AG04450 (cell line): ENCODE measurements around the gene MELTF. TPM values are rescaled to one million over a fixed set of nuclear protein-coding genes. Genes with fewer than 3 reads are reported as not detected.

Source experiments
- CTCF ChIA-PET: fragments of 300-600, 350-600 bp; formaldehyde crosslinking; extraction: SDS; loops from one replicate; lab custom pipeline; 2022; ENCODE audit warnings: antibody characterized with exemption, inconsistent platforms; lab: Charles Lee
- POLR2A ChIA-PET: fragments of 350-600 bp; formaldehyde crosslinking; extraction: SDS; loops from one replicate; lab custom pipeline; 2021; ENCODE audit warnings: antibody characterized with exemption, inconsistent platforms; lab: Yijun Ruan, JAX
- DNase-seq: peaks from one replicate; pipeline ENCODE4 v3.0.0-alpha.2; 2011; ENCODE audit warnings: low read depth, low spot score
- H3K27ac ChIP-seq: one replicate; pipeline ENCODE4 v1.5.1; 2012; ENCODE audit warnings: low read depth, low read length, control low read depth
- H3K27me3 ChIP-seq: one replicate; pipeline ENCODE4 v1.6.0; 2012; ENCODE audit warnings: low read length; ENCODE audit not compliant: control insufficient read depth, insufficient read depth
- H3K4me3 ChIP-seq: 2 replicates; pipeline ENCODE4 v1.5.1; 2011; ENCODE audit warnings: mild to moderate bottlenecking, low read depth, low read length, control low read depth
- H3K9me3 ChIP-seq: 2 replicates; pipeline ENCODE4 v1.5.1; 2012; ENCODE audit warnings: low read length; ENCODE audit not compliant: control insufficient read depth, insufficient read depth
- CTCF ChIP-seq: IDR thresholded peaks from 2 replicates; pipeline ENCODE4 v1.5.1; 2011; ENCODE audit warnings: low read depth, low read length, control low read depth, inconsistent platforms
- polyA plus RNA-seq: library from polyadenylated mRNA; depleted of rRNA; stranded (reverse); fragments of >200 nt; gene quantifications from 2 replicates; pipeline ENCODE4 v1.2.3, GENCODE V29; 2011

The MELTF gene
- polyA plus RNA-seq, 1 experiment, result 0.55 TPM

- H3K27me3 ChIP-seq, result no peaks in the 10 kb centered on the region
- no peak for TF ChIP-seq CTCF
- POLR2A ChIA-PET, result interaction anchor here (0.8 to 1.2 kb wide), 2 partner anchors 10 to 14 kb away, joined by 3 read pairs; no protein-coding TSS in a partner anchor
- peaks cover 5% of the 10 kb centered on the region; the same call in 1 of the 2 replicates for H3K9me3 ChIP-seq
- DNase-seq, result no peak
- CTCF ChIA-PET, result interaction anchor here (0.6 to 1.0 kb wide), 6 partner anchors 9 to 465 kb away, joined by 3 to 4 read pairs (median 3); no protein-coding TSS in a partner anchor
- H3K4me3 ChIP-seq, result peak overlapping the region; percentile 51
- H3K27ac ChIP-seq, result no peak overlapping the region
Measured at GRCh38 chr3:197001972-197002700, 27.5 kb downstream of the MELTF start.

GRCh38 chr3:197001106-197001971 is 28.3 kb downstream of the MELTF start:
- Histone ChIP-seq H3K4me3 (no peak overlapping the region), H3K9me3 (peaks cover 5% of the 10 kb centered on the region; the same call in 1 of the 2 replicates), H3K27me3 (no peaks in the 10 kb centered on the region), H3K27ac (no peak overlapping the region)
- no peak for TF ChIP-seq CTCF
- ChIA-PET POLR2A (no interaction called here), CTCF (interaction anchor here (0.7 to 1.0 kb wide), 2 partner anchors 267 to 466 kb away, joined by 3 read pairs; no protein-coding TSS in a partner anchor)
- no peak for DNase-seq

- ChIA-PET CTCF (no interaction called here), POLR2A (no interaction called here)
- H3K9me3 ChIP-seq, result peaks cover 5% of the 10 kb centered on the region; the same call in 1 of the 2 replicates
- no peak overlapping the region for H3K27ac ChIP-seq
- H3K27me3 ChIP-seq, result no peaks in the 10 kb centered on the region
- DNase-seq, result no peak
- TF ChIP-seq CTCF, result no peak
- no peak overlapping the region for H3K4me3 ChIP-seq
Measured at GRCh38 chr3:197000211-197000610, 29.4 kb downstream of the MELTF start.

GRCh38 chr3:196998966-196999760 is 30.5 kb downstream of the MELTF start:
- Histone ChIP-seq H3K9me3 (peaks cover 5% of the 10 kb centered on the region; the same call in 1 of the 2 replicates), H3K27me3 (no peaks in the 10 kb centered on the region), H3K27ac (no peak overlapping the region), H3K4me3 (no peak overlapping the region)
- DNase-seq, result no peak
- ChIA-PET POLR2A (no interaction called here), CTCF (no interaction called here)
- TF ChIP-seq CTCF, result no peak
